Heart left ventricle (tissue), 13 donors: ENCODE results near the gene NME5.

Experiments used
- CTCF ChIP-seq, 12 donors: fragments of 200-600 bp; sonication (generic) in 4 of 12; IDR thresholded peaks; one replicate each; pipeline versions ENCODE4 v1.5.0 to v1.8.0; 2018 to 2022; ENCODE audit warnings: antibody characterized with exemption in 12 of 12, mild to moderate bottlenecking in 5 of 12
- POLR2A ChIP-seq, 2 donors: fragments of 450-650 bp; IDR thresholded peaks; one replicate each; pipeline ENCODE4 v1.6.1; 2017; ENCODE audit warnings: antibody characterized with exemption in 2 of 2, mild to moderate bottlenecking in 2 of 2, moderate library complexity in 2 of 2
- donor health status: ischemic (EF 13 %, LVEDD 7.1; RV severe dilation, severe dysfunction).
- donor health status: DM: no; HTN: yes; CAD: no.
- donor health status: DM: no; HTN: no; CAD: no.
- donor health status: ischemic (EF 25% LVEDD 6.9; RV normal size, moderate dysfunction).
- donor health status: ischemic (EF 25% LVEDD 5.7; RV mildly dilated, moderate dysfunction).
- donor health status: ischemic (EF 35%, LVEDD 5.7; RV mildly dilated, moderate dysfunction).
- donor health status: nonischemic (EF 11% LVEDD 7.7; RV severe dilation, severe dysfunction).
- donor health status: DM: yes; HTN: yes; CAD: no.
- donor health status: PGD.
- donor health status: ischemic (EF 29% LVEDD 5.4; RV normal size, mild dysfunction).
- donor health status: nonischemic (EF 23%, LVEDD 6.1; RV moderate dilation, normal function).

- TF ChIP-seq CTCF (IDR thresholded peaks at IDR 0.05) (no peak), POLR2A (IDR thresholded peaks at IDR 0.05) (no peak)
Observed at GRCh38 chr5:138132543-138132942, 6.7 kb downstream of the NME5 start.
